GM18507 (cell line): ENCODE measurements around the gene CACNA1F.
A peak's percentile ranks its signal among the peaks of the same experiment; 100 is the strongest.

Experiments
- DNase-seq: peaks from one replicate; pipeline ENCODE4 v3.0.0; 2011; ENCODE audit warnings: low read depth; ENCODE audit not compliant: insufficient read length; ENCODE audit errors: extremely low spot score
- FAIRE-seq: peaks from 2 replicates; lab custom pipeline; 2011; peaks lifted over from hg19 to GRCh38; lab: Jason Lieb, UNC

The CACNA1F gene

GRCh38 chrX:49233176-49233575 is at the start of gene CACNA1F:
Gene CACNA1F (minus strand): TSS chrX:49233340. CDS start chrX:49233309, 31 bp downstream.
- FAIRE-seq (no peak), DNase-seq (no peak)

DNA sequence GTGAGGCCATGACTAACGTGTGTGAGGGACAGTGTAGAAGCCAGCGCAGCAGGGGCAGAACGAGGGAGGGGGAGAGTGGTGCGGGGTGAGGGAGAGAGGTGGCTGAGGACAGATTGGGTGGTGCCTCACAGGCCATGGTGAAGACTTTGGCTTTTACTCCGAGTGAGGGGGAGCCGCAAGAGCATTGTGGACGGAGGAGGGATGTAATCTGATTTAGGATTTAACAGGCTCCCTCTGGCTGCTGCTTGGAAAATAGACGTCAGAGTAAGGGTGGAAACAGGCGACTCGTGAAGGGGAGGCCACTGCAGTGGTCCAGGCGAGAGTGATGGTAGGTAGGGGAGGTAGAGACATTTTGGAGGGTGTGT is 49.5 kb upstream of the CACNA1F start:
- FAIRE-seq: peak; percentile 47

GRCh38 chrX:49278081-49278480 is 44.9 kb upstream of the CACNA1F start:
- DNase-seq (no peak), FAIRE-seq (no peak)

More for the DNA sequence above, 49.5 kb upstream of the CACNA1F start:
- no peak for DNase-seq

DNA sequence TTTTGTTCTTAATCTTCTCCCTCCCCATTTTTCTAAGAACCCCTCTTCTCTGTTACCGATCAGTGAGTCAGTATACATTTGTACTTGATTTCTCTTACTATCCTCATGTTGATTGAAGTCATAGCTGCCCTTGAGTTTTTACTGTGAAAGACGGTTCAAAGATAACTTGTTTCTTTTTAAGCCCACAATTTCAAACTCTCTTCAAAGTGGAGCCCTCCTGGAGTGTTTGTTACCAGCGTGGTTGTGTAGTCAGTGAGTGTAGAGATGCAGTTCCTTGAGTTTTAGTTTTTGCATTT is 44.3 kb upstream of the CACNA1F start:
- no peak for DNase-seq
- FAIRE-seq: no peak

- DNase-seq (no peak), FAIRE-seq (no peak)
Observed at GRCh38 chrX:49276671-49277534, 43.8 kb upstream of the CACNA1F start.

GRCh38 chrX:49276207-49276606 is 43.1 kb upstream of the CACNA1F start:
- no peak for FAIRE-seq
- no peak for DNase-seq

DNA sequence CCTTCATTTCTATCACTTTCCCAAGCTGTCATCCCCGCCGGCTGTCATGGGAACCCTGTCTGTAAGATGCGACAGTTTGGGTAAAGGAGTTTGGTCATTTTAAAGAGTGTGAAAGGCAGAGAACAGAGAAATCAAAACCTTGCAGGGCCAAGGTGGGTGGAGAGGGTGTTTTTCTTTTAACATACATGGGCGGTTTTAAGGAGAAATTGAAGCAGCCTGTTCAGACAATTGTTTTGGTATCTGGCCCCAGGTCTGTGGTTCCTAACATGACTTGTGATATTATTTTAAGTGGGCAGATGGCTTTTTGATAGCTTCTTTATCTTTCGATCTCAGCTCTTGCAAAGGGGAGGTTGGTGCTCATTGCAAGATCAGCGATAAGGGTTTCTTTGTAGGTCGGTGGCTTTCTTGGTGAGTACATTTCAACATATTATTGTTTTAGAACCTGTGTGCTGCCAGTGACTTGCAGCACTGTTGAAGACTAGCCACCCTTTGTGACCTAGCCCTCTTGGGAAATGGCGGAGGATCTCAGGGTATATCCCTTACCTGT is 40.1 kb upstream of the CACNA1F start:
- no peak for DNase-seq
- no peak for FAIRE-seq

- DNase-seq (no peak), FAIRE-seq (no peak)
Observed at GRCh38 chrX:49272421-49272820, 39.3 kb upstream of the CACNA1F start.

DNA sequence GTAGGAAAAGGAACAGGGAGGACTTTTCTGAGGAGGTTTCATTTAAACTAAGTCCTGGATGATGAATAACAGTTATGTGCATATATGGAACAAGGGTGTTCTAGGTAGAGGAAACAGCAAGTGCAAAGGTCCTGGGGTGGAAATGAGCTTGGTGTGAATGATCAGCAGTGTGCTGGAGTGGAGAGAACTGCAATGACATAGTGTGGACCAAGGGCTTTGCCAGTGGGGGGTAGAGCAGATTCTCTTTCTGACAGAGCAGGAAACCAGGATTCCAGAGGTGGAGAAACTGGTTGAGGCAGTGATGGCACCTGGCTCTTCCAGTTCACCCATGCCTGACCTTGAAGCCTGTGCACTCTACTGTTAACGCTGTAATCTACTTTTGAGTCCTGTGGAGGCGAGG is 38.2 kb upstream of the CACNA1F start:
- FAIRE-seq (no peak), DNase-seq (no peak)

DNA sequence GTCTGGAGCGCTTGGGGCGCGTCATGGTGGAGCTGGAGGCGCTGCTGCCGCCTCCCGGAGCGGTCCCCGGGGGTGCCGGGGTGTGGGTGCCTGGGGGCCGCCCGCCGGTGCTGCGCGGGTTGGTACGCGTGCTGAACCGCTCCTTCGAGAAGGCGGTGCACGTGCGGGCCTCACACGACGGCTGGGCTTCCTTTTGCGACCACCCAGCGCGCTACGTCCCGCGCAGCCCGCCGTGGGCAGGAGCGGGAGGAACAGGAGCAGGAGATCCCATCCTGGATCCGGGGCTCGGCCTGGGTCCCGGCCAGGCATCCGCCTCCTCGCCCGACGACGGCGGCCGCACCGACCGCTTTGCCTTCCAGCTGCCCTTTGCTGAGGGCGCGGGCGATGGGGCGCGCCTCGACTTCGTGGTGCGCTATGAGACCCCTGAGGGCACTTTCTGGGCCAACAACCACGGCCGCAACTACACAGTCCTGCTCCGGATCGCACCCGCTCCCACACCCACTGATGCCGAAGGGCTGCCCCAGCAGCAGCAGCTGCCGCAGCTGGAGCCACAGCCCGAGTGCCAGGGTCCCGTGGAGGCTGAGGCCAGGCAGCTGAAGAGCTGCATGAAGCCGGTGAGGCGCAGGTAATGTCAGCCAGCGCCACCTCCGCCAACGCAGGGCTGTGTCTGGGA is 37.2 kb upstream of the CACNA1F start:
- FAIRE-seq (no peak), DNase-seq (no peak)

DNA sequence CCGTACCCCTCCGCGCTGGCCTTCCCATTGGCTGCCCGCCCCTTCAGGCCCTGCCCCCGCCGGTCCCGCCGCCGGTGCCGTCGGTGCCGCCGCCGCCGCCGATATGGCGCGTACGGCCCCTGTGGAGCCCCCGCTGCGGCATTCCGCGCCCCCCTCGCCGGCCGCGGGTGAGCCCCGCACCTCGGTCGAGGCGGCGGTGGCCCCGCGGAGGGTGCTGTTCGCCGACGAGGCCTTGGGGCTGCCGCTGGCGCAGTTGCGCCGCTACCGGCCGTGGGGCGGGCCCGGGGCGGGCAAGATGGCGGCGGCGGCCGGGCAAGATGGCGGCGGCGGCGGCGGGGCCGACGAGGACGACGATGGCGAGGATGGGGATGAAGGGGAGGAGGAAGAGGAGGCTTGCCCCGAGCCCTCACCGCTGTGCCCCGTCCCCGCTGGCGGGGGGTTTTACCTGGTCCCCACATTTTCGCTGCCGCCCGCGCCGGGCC is 36.7 kb upstream of the CACNA1F start, which contains the start of gene PPP1R3F:
PPP1R3F (plus strand) TSS at position 27 of the 482 bp plus-strand sequence; CDS start at position 104, 77 bp downstream.
- FAIRE-seq: no peak
- no peak for DNase-seq

DNA sequence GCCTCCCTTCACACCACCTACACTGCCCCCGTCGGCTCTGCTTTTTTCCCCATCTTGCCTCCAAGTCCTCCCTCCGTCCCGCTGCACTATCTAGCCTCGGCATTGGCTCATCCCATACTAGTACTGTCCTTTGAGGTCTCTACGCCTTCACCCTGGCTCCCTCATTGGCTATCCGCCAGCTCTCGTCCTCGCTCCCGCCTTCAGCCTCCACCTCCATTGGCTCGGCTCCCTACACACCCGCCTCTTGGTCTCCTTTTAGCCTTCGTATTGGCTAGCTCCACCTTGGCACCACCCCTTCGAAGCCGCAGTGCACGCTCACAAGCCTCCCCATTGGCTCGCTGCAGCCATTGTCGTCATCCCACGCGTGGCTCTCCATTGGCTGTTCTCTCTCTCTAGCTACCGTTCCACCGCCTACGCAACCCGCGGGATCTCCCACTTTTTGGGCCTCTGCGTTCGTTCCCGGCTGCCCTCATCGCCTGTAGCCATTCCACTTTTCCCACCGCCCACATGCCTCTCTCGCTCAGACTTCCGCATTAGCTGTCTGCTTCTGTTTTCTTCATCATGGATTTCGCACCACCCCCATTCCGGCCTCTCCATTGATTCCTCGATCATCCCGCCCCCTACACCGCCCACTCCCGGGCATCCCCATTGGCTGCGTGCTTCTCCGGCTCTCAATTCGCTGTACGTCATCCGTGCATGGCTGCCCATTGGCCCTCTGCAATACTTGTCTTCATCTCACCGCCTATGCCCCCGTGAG is 36.0 kb upstream of the CACNA1F start:
- FAIRE-seq (peak; percentile 98), DNase-seq (peak; percentile 71)

GRCh38 chrX:49268702-49269009 is 35.5 kb upstream of the CACNA1F start:
- DNase-seq (no peak), FAIRE-seq (no peak)

DNA sequence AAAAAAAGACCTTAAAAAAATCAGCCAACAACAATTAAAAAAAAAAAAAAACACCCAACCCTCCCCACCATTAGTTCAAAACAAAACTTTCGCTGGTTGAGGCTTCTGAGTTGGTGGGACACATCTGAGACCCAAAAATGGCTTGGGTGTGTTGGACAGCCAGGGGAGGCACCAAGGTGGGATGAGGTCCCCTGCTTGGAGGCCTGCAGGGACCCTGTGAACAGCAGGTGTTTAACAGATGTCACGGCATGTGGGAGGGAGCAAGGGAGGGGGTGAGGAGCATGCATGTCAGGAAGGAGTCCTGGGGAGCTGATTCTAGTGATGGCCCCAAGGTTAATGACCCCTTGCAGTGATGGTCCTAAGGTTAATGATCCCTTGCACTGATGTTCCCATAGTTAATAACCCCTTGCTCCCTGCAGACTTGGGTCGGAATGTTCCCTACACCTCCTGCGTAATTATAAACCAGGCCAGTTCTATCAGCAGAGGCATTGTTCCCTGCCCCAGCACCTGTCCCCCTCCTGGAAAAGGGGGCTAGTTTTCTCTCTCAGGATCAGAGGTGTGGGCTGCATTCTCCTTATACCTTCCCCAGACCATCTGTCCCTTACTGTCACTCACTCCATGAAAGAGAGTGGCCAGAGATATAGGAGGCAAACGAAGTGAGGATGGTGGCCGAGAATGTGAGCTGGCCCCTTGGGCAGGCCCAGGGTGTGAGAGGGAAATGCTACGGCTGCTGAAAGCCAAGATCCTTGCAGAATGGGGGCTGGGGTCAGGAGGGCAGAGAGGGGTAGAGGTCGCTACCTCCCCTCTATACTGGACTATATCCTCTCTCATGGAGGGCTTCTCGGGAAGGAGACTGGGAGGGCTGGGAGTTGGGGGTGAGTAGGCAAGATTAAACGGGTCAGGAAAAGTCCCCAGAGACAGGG is 33.6 kb upstream of the CACNA1F start:
- DNase-seq (no peak), FAIRE-seq (no peak)

DNA sequence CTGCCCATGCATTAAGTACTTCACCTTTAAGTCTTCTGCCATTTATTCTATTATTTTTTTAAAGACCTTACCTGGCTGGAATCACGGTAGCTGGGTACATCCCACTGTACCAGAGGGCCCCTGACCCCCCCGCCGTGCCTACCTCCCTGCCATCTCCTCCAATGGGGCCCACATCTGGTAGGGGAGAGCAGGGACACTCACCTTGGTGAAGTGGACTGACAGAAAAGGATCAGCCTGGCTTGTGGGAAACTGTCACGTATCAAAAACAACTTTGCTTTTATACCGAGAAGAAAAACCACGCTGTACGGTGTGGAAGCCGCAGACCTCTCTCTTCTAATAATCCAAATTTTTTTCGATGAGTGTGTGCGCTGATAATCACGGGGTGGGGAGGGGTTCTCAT is 31.3 kb upstream of the CACNA1F start, which contains the start of gene FOXP3:
FOXP3 (minus strand) TSS at position 251 of the 400 bp plus-strand sequence. CDS start 6,205 bp downstream, outside the sequence.
- no peak for FAIRE-seq
- no peak for DNase-seq

DNA sequence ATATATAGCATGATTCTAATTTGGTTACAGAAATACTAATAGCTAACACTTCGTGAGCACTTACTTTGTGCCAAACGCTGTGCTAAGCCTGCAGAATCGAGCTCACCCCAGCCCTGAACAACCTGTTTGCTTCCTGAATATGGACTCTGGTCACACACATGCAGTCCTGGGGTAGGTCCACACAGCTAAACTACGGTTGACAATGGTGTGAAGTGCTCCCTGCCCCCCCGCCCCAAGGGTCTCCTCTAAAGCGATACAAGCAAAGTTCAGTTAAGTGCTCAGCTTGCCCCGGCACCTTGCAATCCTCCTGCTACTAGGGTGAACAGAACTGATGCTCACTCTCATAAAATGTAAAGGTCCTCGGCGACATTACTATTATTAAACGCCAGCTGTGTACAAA is 30.5 kb upstream of the CACNA1F start:
- FAIRE-seq: no peak

GRCh38 chrX:49262603-49263002 is 29.5 kb upstream of the CACNA1F start:
- no peak for DNase-seq
- no peak for FAIRE-seq

More for the DNA sequence above, 30.5 kb upstream of the CACNA1F start:
- no peak for DNase-seq

GRCh38 chrX:49260221-49260985 is 27.3 kb upstream of the CACNA1F start:
- FAIRE-seq: no peak
- DNase-seq: no peak
